HepG2 (cell line): Measurements from ENCODE around the gene HDAC4. TPM values are rescaled to one million over a fixed set of nuclear protein-coding genes. Genes with fewer than 3 reads are reported as not detected.

ENCODE experiments used
- ATAC-seq: fragments of 200-7000 bp; cut with Tn5 transposase; 3 replicates; pipeline ENCODE4 v1.9.1; 2020; ENCODE audit warnings: mild to moderate bottlenecking, moderate library complexity
- BruUV-seq: library from RNA; stranded (reverse); fragments of 400-500 nt; replicated peaks from 2 replicates; lab custom pipeline; 2021; lab: Mats Ljungman, UMichigan
- CTCF ChIA-PET: fragments of 300-600 bp; formaldehyde crosslinking; extraction: SDS; loops from one replicate; lab custom pipeline; 2021; ENCODE audit warnings: low total read pairs, inconsistent platforms, low intra/inter-chr PET ratio; lab: Yijun Ruan, JAX
- POLR2A ChIA-PET: fragments of 350-600 bp; sonication (Branson Sonifier 250); formaldehyde crosslinking; loops from one replicate; lab custom pipeline; 2020; ENCODE audit warnings: antibody characterized with exemption, inconsistent platforms; lab: Yijun Ruan, JAX
- DNase-seq: peaks from one replicate; pipeline ENCODE4 v3.0.0-alpha.2; 2015; ENCODE audit warnings: low spot score
- FAIRE-seq: peaks from 3 replicates; lab custom pipeline; 2011; peaks lifted over from hg19 to GRCh38; lab: Jason Lieb, UNC
- H2AFZ ChIP-seq: one replicate; pipeline ENCODE4 v1.6.1; 2011; ENCODE audit warnings: low read length, inconsistent platforms
- H3K27ac ChIP-seq: fragments of 300-600 bp; 3 replicates; pipeline ENCODE4 v1.8.0; 2011; ENCODE audit warnings: mixed run types, mild to moderate bottlenecking, mixed read lengths, low read length, inconsistent platforms; ENCODE audit not compliant: insufficient read depth; ENCODE audit errors: extremely low read length
- H3K27me3 ChIP-seq, 2 experiments: fragments of 200-600 bp in 1 of 2; 2 replicates in 1 of 2; 3 replicates in 1 of 2; pipeline versions ENCODE4 v1.6.0 to v1.8.0; 2011; ENCODE audit warnings: low read length in 2 of 2, mild to moderate bottlenecking in 2 of 2, moderate library complexity in 2 of 2, inconsistent platforms in 1 of 2; ENCODE audit not compliant: insufficient read depth in 2 of 2, control insufficient read depth in 1 of 2
- H3K36me3 ChIP-seq, 2 experiments: fragments of 200-600 bp in 1 of 2; replicated peaks in 1 of 2; 2 replicates in 1 of 2; 3 replicates in 1 of 2; pipeline versions ENCODE4 v1.5.1 to v1.8.0; 2011; ENCODE audit warnings: low read length in 2 of 2, inconsistent platforms in 1 of 2; ENCODE audit not compliant: insufficient read depth in 2 of 2, control insufficient read depth in 1 of 2
- H3K4me1 ChIP-seq: 2 replicates; pipeline ENCODE4 v1.5.1; 2012; ENCODE audit warnings: low read length, inconsistent platforms; ENCODE audit not compliant: insufficient read depth
- H3K4me2 ChIP-seq: 2 replicates; pipeline ENCODE4 v1.6.0; 2011; ENCODE audit warnings: low read depth, low read length, inconsistent platforms
- H3K4me3 ChIP-seq, 3 experiments: fragments of 200-600 bp in 1 of 3; sonication (generic), shearing (Covaris generic) in 1 of 3; replicated peaks in 1 of 3; 2 replicates each; pipeline ENCODE4 v1.5.1; 2011 to 2016; ENCODE audit warnings: low read length in 3 of 3, inconsistent platforms in 2 of 3, low read depth in 2 of 3, mild to moderate bottlenecking in 2 of 3, control low read depth in 1 of 3, mixed read lengths in 1 of 3; ENCODE audit not compliant: insufficient read depth in 1 of 3
- H3K79me2 ChIP-seq: one replicate; pipeline ENCODE4 v1.6.1; 2011; ENCODE audit warnings: low read length, inconsistent platforms; ENCODE audit not compliant: insufficient read depth
- H3K9ac ChIP-seq: 2 replicates; pipeline ENCODE4 v1.6.0; 2011; ENCODE audit warnings: mild to moderate bottlenecking, low read depth, low read length, inconsistent platforms; ENCODE audit not compliant: insufficient read depth
- H3K9me3 ChIP-seq: 2 replicates; pipeline ENCODE4 v1.5.1; 2012; ENCODE audit warnings: mild to moderate bottlenecking, low read length
- H4K20me1 ChIP-seq: 2 replicates; pipeline ENCODE4 v1.6.0; 2011; ENCODE audit warnings: inconsistent platforms, mild to moderate bottlenecking, low read length, moderate library complexity; ENCODE audit not compliant: insufficient read depth
- AGO2 ChIP-seq: fragments of 200-400 bp; formaldehyde crosslinking; optimal IDR thresholded peaks from 2 replicates; pipeline ENCODE3; 2017; ENCODE audit warnings: mild to moderate bottlenecking, low read depth, low read length, moderate library complexity
- BORCS8-MEF2B ChIP-seq: sonication (generic); formaldehyde crosslinking; IDR thresholded peaks from 2 replicates; pipeline ENCODE4 v1.8.0; 2022; ENCODE audit warnings: mild to moderate bottlenecking, missing genetic modification reagents
- KDM5A ChIP-seq: fragments of 200-600 bp; sonication (generic); IDR thresholded peaks from 2 replicates; pipeline ENCODE4 v1.7.0; 2018; ENCODE audit warnings: antibody characterized with exemption, mild to moderate bottlenecking, low read length, borderline replicate concordance
- MNT ChIP-seq: fragments of 450-650 bp; IDR thresholded peaks from 2 replicates; pipeline ENCODE4 v1.6.1; 2016
- PAWR ChIP-seq: sonication (generic); formaldehyde crosslinking; IDR thresholded peaks from 2 replicates; pipeline ENCODE4 v1.4.0; 2020; ENCODE audit warnings: missing genetic modification reagents, mild to moderate bottlenecking, borderline replicate concordance
- WGBS: methylation state at CpG from one replicate; pipeline ENCODE4 v1.1.6; 2017; ENCODE audit warnings: low lambda C conversion rate; 5-methylcytosine and 5-hydroxymethylcytosine counted together
- in situ Hi-C: cut with HindIII; loops from 2 replicates; pipeline ENCODE4 v1.10.0; 2017; ENCODE audit warnings: low pct_unique_long_range_greater_than_20kb; ENCODE audit not compliant: extremely low pct_ligation_motif_present
- intact Hi-C: fragments of 100-400 bp; cut with micrococcal nuclease; formaldehyde crosslinking; loops from one replicate; pipeline ENCODE4 v1.10.0; 2022; ENCODE audit not compliant: unreplicated experiment
- polyA plus RNA-seq, 8 experiments: library from polyadenylated mRNA; depleted of rRNA in 3 of 8; stranded (reverse) in 7 of 8; unstranded in 1 of 8; fragments of >200 nt; fragmentation: Illumina TruSeq in 4 of 8; extraction: Trizol in 4 of 8; gene quantifications; 2 replicates each; pipeline versions ENCODE4 v1.2.1 to v1.2.3, GENCODE V29; 2011 to 2016; ENCODE audit warnings: low read depth in 4 of 8, missing spikeins in 1 of 8, mixed read lengths in 1 of 8; ENCODE audit not compliant: insufficient read depth in 1 of 8
- total RNA-seq, 5 experiments: library from RNA; depleted of rRNA; stranded (reverse); fragments of >200 nt; fragmentation: Illumina TruSeq; extraction: Trizol; gene quantifications; 2 replicates each; pipeline ENCODE4 v1.2.3, GENCODE V29; 2016; ENCODE audit warnings: low read depth in 1 of 5

HDAC4 gene
- total and polyA plus RNA-seq, 2 of the 13 experiments (the other 11 are each of a cell fraction or from before 2014, with no cell fraction given), result 10.1 to 11.5 TPM

- ChIA-PET POLR2A (no interaction called here), CTCF (no interaction called here)
- H2AFZ ChIP-seq, result no peak overlapping the region
- intact Hi-C loops, result no loop called here
- H3K79me2 ChIP-seq, result no peaks in the 10 kb centered on the region
- H3K36me3 ChIP-seq, result peaks cover 16 to 24% of the 10 kb centered on the region in 2 experiments; a peak in 4 of 5 replicates
- FAIRE-seq (no peak), DNase-seq (no peak), ATAC-seq (no peak)
- no peaks in the 10 kb centered on the region for H4K20me1 ChIP-seq
- no TSS peak for BruUV-seq
- no peak overlapping the region for H3K4me2 ChIP-seq
- no peaks in the 10 kb centered on the region for H3K9me3 ChIP-seq
- H3K4me3 ChIP-seq, result no peak overlapping the region
- H3K4me1 ChIP-seq, result no peaks in the 10 kb centered on the region
- no peaks in the 10 kb centered on the region for H3K27me3 ChIP-seq
- 81% methylated on average over 18 of the region's 20 CpGs for WGBS
- H3K27ac ChIP-seq, result no peak overlapping the region
- TF ChIP-seq BORCS8-MEF2B (CRISPR knock-in tag) (no peak), AGO2 (peak; percentile 49), KDM5A (no peak)
- no peak overlapping the region for H3K9ac ChIP-seq
- in situ Hi-C loops, result no loop called here
Measured at GRCh38 chr2:239098288-239098970, 302.4 kb downstream of the HDAC4 start.

- intact Hi-C loops, result no loop called here
Measured at GRCh38 chr2:239097428-239097696, 303.5 kb downstream of the HDAC4 start.

More at GRCh38 chr2:239097428-239097696, 303.5 kb downstream of the HDAC4 start:
- Histone ChIP-seq H3K27ac (no peak overlapping the region), H3K4me2 (no peak overlapping the region), H3K36me3 (peaks cover 16% of the 10 kb centered on the region in 2 experiments; a peak in 4 of 5 replicates), H3K4me1 (no peaks in the 10 kb centered on the region), H3K27me3 (no peaks in the 10 kb centered on the region), H3K79me2 (no peaks in the 10 kb centered on the region), H4K20me1 (no peaks in the 10 kb centered on the region), H3K4me3 (no peak overlapping the region), H3K9ac (no peak overlapping the region), H3K9me3 (no peaks in the 10 kb centered on the region), H2AFZ (no peak overlapping the region)
- TF ChIP-seq MNT, result peak; percentile 54
- TF ChIP-seq AGO2, result peak; percentile 17
- no peak for TF ChIP-seq PAWR (CRISPR knock-in tag)
- CTCF ChIA-PET, result no interaction called here
- no peak for ATAC-seq
- WGBS, result 83% methylated on average over 12 of the region's 12 CpGs
- BruUV-seq, result no TSS peak
- no peak for FAIRE-seq
- in situ Hi-C loops, result no loop called here
- POLR2A ChIA-PET, result no interaction called here
- no peak for DNase-seq
